GM12878 (cell line): ENCODE measurements around the gene MRTFB. TPM values are rescaled to one million over a fixed set of nuclear protein-coding genes. Genes with fewer than 3 reads are reported as not detected.

Source experiments
- ATAC-seq: fragments of 200-7000 bp; cut with Tn5 transposase; 3 replicates; pipeline ENCODE4 v1.9.1; 2020; ENCODE audit warnings: mild to moderate bottlenecking, moderate library complexity
- BruUV-seq: library from RNA; stranded (reverse); fragments of 400-500 nt; replicated peaks from 2 replicates; lab custom pipeline; 2021; lab: Mats Ljungman, UMichigan
- CTCF ChIA-PET: fragments of 300-600 bp; sonication (Branson Sonifier 250); formaldehyde crosslinking; extraction: SDS; loops from one replicate; lab custom pipeline; 2021; ENCODE audit warnings: inconsistent platforms; lab: Yijun Ruan, JAX
- POLR2A ChIA-PET: fragments of 350-600 bp; formaldehyde crosslinking; extraction: SDS; loops from one replicate; lab custom pipeline; 2021; ENCODE audit warnings: inconsistent platforms; lab: Charles Lee
- RAD21 ChIA-PET: fragments of 300-600 bp; sonication (Branson Sonifier 250); formaldehyde crosslinking; loops from one replicate; lab custom pipeline; 2023; ENCODE audit warnings: antibody characterized with exemption; ENCODE audit not compliant: unreplicated experiment; lab: Charles Lee
- SMC1A ChIA-PET: fragments of 300-600 bp; sonication (Branson Sonifier 250); formaldehyde crosslinking; loops from one replicate; lab custom pipeline; 2023; ENCODE audit not compliant: unreplicated experiment, uncharacterized antibody; lab: Charles Lee
- DNase-seq: peaks from one replicate; pipeline ENCODE4 v3.0.0-alpha.2; 2011; ENCODE audit warnings: low read depth, low spot score
- FAIRE-seq: peaks from 3 replicates; lab custom pipeline; 2011; peaks lifted over from hg19 to GRCh38; lab: Jason Lieb, UNC
- H2AFZ ChIP-seq: 2 replicates; pipeline ENCODE4 v1.6.0; 2011; ENCODE audit warnings: low read depth, low read length, control low read depth; ENCODE audit not compliant: control insufficient read depth
- H3K27ac ChIP-seq: 2 replicates; pipeline ENCODE4 v1.5.1; 2011; ENCODE audit warnings: control low read depth; ENCODE audit not compliant: control insufficient read depth, insufficient read depth
- H3K27me3 ChIP-seq, 2 experiments: replicated peaks in 1 of 2; 2 replicates each; pipeline versions ENCODE4 v1.6.0 to v1.6.1; 2011; ENCODE audit warnings: low read length in 1 of 2; ENCODE audit not compliant: control insufficient read depth in 2 of 2, insufficient read depth in 2 of 2
- H3K36me3 ChIP-seq, 2 experiments: 2 replicates each; pipeline ENCODE4 v1.5.1; 2011; ENCODE audit warnings: low read length in 1 of 2; ENCODE audit not compliant: control insufficient read depth in 2 of 2, insufficient read depth in 2 of 2
- H3K4me1 ChIP-seq: 2 replicates; pipeline ENCODE4 v1.6.1; 2011; ENCODE audit warnings: mild to moderate bottlenecking, low read length, moderate library complexity, mixed read lengths; ENCODE audit not compliant: control insufficient read depth, insufficient read depth
- H3K4me2 ChIP-seq: 2 replicates; pipeline ENCODE4 v1.6.0; 2011; ENCODE audit warnings: control low read depth; ENCODE audit not compliant: control insufficient read depth, insufficient read depth
- H3K4me3 ChIP-seq: fragments of 200-600 bp; sonication (generic); 2 replicates; pipeline ENCODE4 v1.5.1; 2016
- H3K79me2 ChIP-seq: 2 replicates; pipeline ENCODE4 v1.6.0; 2011; ENCODE audit warnings: low read length; ENCODE audit not compliant: control insufficient read depth, insufficient read depth
- H3K9ac ChIP-seq: 2 replicates; pipeline ENCODE4 v1.8.0; 2011; ENCODE audit warnings: low read length, control low read depth, mixed read lengths; ENCODE audit not compliant: control insufficient read depth, insufficient read depth
- H3K9me3 ChIP-seq: replicated peaks from 3 replicates; pipeline ENCODE4 v1.5.1; 2011; ENCODE audit warnings: mild to moderate bottlenecking, low read length; ENCODE audit not compliant: control insufficient read depth, insufficient read depth
- H4K20me1 ChIP-seq: 2 replicates; pipeline ENCODE4 v1.6.0; 2011; ENCODE audit not compliant: control insufficient read depth, insufficient read depth
- ESRRA ChIP-seq: IDR thresholded peaks from 2 replicates; pipeline ENCODE4 v1.6.1; 2012; ENCODE audit warnings: mild to moderate bottlenecking, low read length, improper control_type of control experiment
- EZH2 ChIP-seq: IDR thresholded peaks from 2 replicates; pipeline ENCODE4 v1.6.1; 2012; ENCODE audit warnings: low read depth, mild to moderate bottlenecking, control low read depth, inconsistent platforms, low read length, borderline replicate concordance; ENCODE audit not compliant: control insufficient read depth
- GATAD2B ChIP-seq: fragments of 450-650 bp; conservative IDR thresholded peaks from 2 replicates; pipeline ENCODE4 v1.6.1; 2017; ENCODE audit warnings: low read depth, mild to moderate bottlenecking, moderate library complexity
- IKZF2 ChIP-seq, 2 experiments: fragments of 450-650 bp; IDR thresholded peaks; 2 replicates each; pipeline ENCODE4 v1.6.1; 2017; ENCODE audit warnings: mild to moderate bottlenecking in 2 of 2, moderate library complexity in 2 of 2
- IRF3 ChIP-seq: fragments of 450-650 bp; IDR thresholded peaks from 2 replicates; pipeline ENCODE4 v1.6.1; 2014; ENCODE audit warnings: mild to moderate bottlenecking
- NFIC ChIP-seq: IDR thresholded peaks from 2 replicates; pipeline ENCODE4 v1.6.1; 2012; ENCODE audit warnings: low read depth, mild to moderate bottlenecking, inconsistent platforms, low read length, moderate library complexity
- NRF1 ChIP-seq: conservative IDR thresholded peaks from 2 replicates; pipeline ENCODE4 v1.6.1; 2011; ENCODE audit warnings: mild to moderate bottlenecking, low read depth, low read length, improper control_type of control experiment
- RAD21 ChIP-seq: IDR thresholded peaks from 2 replicates; pipeline ENCODE4 v1.6.1; 2011; ENCODE audit warnings: mild to moderate bottlenecking, low read depth, low read length, moderate library complexity; ENCODE audit not compliant: insufficient read depth
- SIX5 ChIP-seq: IDR thresholded peaks from 2 replicates; pipeline ENCODE4 v1.6.1; 2011; ENCODE audit warnings: mild to moderate bottlenecking, low read depth, low read length, moderate library complexity; ENCODE audit not compliant: severe bottlenecking
- SMARCA5 ChIP-seq: fragments of 450-650 bp; IDR thresholded peaks from 2 replicates; pipeline ENCODE4 v1.6.1; 2017; ENCODE audit warnings: mild to moderate bottlenecking
- SREBF2 ChIP-seq: IDR thresholded peaks from 2 replicates; pipeline ENCODE4 v1.6.1; 2012; ENCODE audit warnings: mild to moderate bottlenecking, low read length
- TCF7 ChIP-seq: IDR thresholded peaks from 2 replicates; pipeline ENCODE4 v1.6.1; 2014; ENCODE audit warnings: antibody characterized with exemption, borderline replicate concordance
- ZSCAN29 ChIP-seq: fragments of 450-650 bp; IDR thresholded peaks from 2 replicates; pipeline ENCODE4 v1.6.1; 2017; ENCODE audit warnings: mild to moderate bottlenecking, moderate library complexity
- WGBS: methylation state at CpG from one replicate; pipeline ENCODE4 v1.1.6; 2016; ENCODE audit warnings: low lambda C conversion rate; ENCODE audit not compliant: insufficient replicate concordance, insufficient coverage; ENCODE audit errors: missing lambda C conversion rate; 5-methylcytosine and 5-hydroxymethylcytosine counted together
- in situ Hi-C: fragments of 300-500 bp; cut with MboI; formaldehyde crosslinking; loops from 9 replicates; pipeline ENCODE4 v1.14.3; 2018; ENCODE audit warnings: mixed read lengths
- intact Hi-C: fragments of 100-400 bp; cut with micrococcal nuclease; formaldehyde crosslinking; loops from one replicate; pipeline ENCODE4 v1.14.2; 2022; ENCODE audit not compliant: unreplicated experiment
- polyA plus RNA-seq, 11 experiments: library from polyadenylated mRNA; depleted of rRNA in 4 of 11; unstranded in 6 of 11; stranded (reverse) in 5 of 11; fragments of >200 nt; fragmentation: Nextera tagmentation in 4 of 11; fragmentation: Illumina TruSeq in 1 of 11; extraction: Ambion mirVana in 4 of 11; extraction: Trizol in 1 of 11; gene quantifications; 1 replicate in 1 of 11; 2 replicates in 10 of 11; pipeline versions ENCODE4 v1.2.1 to v1.2.3, GENCODE V29; 2011 to 2016; ENCODE audit warnings: inconsistent platforms in 2 of 11, missing spikeins in 2 of 11, low read depth in 1 of 11
- total RNA-seq, 4 experiments: library from RNA; depleted of rRNA in 3 of 4; stranded (reverse); fragments of >200 nt in 3 of 4; fragmentation: Illumina TruSeq in 1 of 4; extraction: Trizol in 1 of 4; gene quantifications; 2 replicates each; pipeline versions ENCODE4 v1.2.1 to v1.2.3, GENCODE V29; 2013 to 2021
- TF ChIP-seq, protein P1 (sequence below): fragments of 450-650 bp; IDR thresholded peaks from 2 replicates; pipeline ENCODE4 v1.6.1; 2016; ENCODE audit warnings: mild to moderate bottlenecking

MRTFB gene
- total and polyA plus RNA-seq, 10 of the 15 experiments (the other 5 are each of a cell fraction or from before 2014, with no cell fraction given): 2.1 to 14.3 (median 8.0) TPM

- TF ChIP-seq ESRRA (no peak), SREBF2 (no peak), GATAD2B (no peak), RAD21 (no peak), NRF1 (no peak), SMARCA5 (no peak), TCF7 (no peak)
- H4K20me1 ChIP-seq: no peaks in the 10 kb centered on the region
- RAD21 ChIA-PET: no interaction called here
- 100% methylated on average over 3 of the region's 3 CpGs for WGBS
- H3K27ac ChIP-seq: no peak overlapping the region
- no TSS peak for BruUV-seq
- DNase-seq (no peak), ATAC-seq (no peak), FAIRE-seq (no peak)
- H3K79me2 ChIP-seq: no peaks in the 10 kb centered on the region
- CTCF ChIA-PET: interaction anchor here (1.0 kb wide), 1 partner anchor 74 kb away, joined by 3 read pairs; no protein-coding TSS in a partner anchor
- no peak overlapping the region for H3K4me3 ChIP-seq
- SMC1A ChIA-PET: interaction anchor here (0.6 kb wide), 1 partner anchor 10 kb away, joined by 4 read pairs; no protein-coding TSS in a partner anchor
- in situ Hi-C loops: no loop called here
- H3K36me3 ChIP-seq: no peaks in the 10 kb centered on the region
- H3K27me3 ChIP-seq: no peaks in the 10 kb centered on the region
- H2AFZ ChIP-seq: no peak overlapping the region
- POLR2A ChIA-PET: no interaction called here
- no peak overlapping the region for H3K4me2 ChIP-seq
- no peak overlapping the region for H3K9ac ChIP-seq
- intact Hi-C loops: no loop called here
- no peaks in the 10 kb centered on the region for H3K9me3 ChIP-seq
- H3K4me1 ChIP-seq: 0 out of 2 replicates have a peak, but pooled peaks cover 3% of the 10 kb centered on the region
These were observed 104.0 kb downstream of the MRTFB start for GRCh38 chr16:14175086-14175485.

DNA sequence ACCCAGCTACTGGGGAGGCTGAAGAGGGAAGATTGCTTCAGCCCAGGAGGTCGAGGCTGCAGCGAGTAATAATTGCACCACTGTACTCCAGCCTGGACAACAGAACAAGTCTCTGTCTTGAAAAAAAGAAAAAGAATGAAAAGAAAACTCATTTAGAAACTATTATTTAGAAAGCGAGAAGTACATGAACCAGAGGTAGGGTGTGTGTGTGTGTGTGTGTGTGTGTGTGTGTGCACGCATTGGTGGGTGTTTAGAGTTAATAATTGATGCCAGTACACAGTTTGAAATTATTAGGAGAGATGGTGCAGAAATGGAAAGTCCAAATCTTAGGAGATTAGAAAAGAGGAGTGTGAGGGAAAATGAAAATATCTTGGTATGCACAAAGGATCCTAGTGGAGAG lies 106.6 kb downstream of the MRTFB start:
- ChIA-PET SMC1A (interaction anchor here (0.6 to 2.1 kb wide), 2 partner anchors 20 to 76 kb away, joined by 3 to 7 read pairs; no protein-coding TSS in a partner anchor), POLR2A (no interaction called here), RAD21 (no interaction called here), CTCF (interaction anchor here (1.0 kb wide), 1 partner anchor 10 kb away, joined by 3 read pairs; no protein-coding TSS in a partner anchor)
- no peak overlapping the region for H3K9ac ChIP-seq
- FAIRE-seq: peak; percentile 31
- ATAC-seq: peak; percentile 85
- H3K36me3 ChIP-seq: no peaks in the 10 kb centered on the region
- H3K27ac ChIP-seq: no peak overlapping the region
- H2AFZ ChIP-seq: no peak overlapping the region
- H3K4me2 ChIP-seq: no peak overlapping the region
- 23% methylated on average over 4 of the region's 4 CpGs for WGBS
- no peaks in the 10 kb centered on the region for H3K27me3 ChIP-seq
- no peak for DNase-seq
- H3K4me3 ChIP-seq: no peak overlapping the region
- no peaks in the 10 kb centered on the region for H3K9me3 ChIP-seq
- 0 out of 2 replicates have a peak, but pooled peaks cover 3% of the 10 kb centered on the region for H3K4me1 ChIP-seq
- no TSS peak for BruUV-seq
- H4K20me1 ChIP-seq: no peaks in the 10 kb centered on the region
- H3K79me2 ChIP-seq: no peaks in the 10 kb centered on the region
- intact Hi-C loops (no loop called here), in situ Hi-C loops (no loop called here)
- no peak for TF ChIP-seq ZSCAN29
- TF ChIP-seq, protein P1, sequence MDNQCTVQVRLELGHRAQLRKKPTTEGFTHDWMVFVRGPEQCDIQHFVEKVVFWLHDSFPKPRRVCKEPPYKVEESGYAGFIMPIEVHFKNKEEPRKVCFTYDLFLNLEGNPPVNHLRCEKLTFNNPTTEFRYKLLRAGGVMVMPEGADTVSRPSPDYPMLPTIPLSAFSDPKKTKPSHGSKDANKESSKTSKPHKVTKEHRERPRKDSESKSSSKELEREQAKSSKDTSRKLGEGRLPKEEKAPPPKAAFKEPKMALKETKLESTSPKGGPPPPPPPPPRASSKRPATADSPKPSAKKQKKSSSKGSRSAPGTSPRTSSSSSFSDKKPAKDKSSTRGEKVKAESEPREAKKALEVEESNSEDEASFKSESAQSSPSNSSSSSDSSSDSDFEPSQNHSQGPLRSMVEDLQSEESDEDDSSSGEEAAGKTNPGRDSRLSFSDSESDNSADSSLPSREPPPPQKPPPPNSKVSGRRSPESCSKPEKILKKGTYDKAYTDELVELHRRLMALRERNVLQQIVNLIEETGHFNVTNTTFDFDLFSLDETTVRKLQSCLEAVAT: peak; percentile 64; the same call in 1 of the 2 replicates
- TF ChIP-seq IKZF2 (IDR thresholded peaks at IDR 0.05): peak; percentile 54 to 85; a peak in 3 of 4 replicates
- no peak for TF ChIP-seq EZH2
- TF ChIP-seq NFIC: no peak
- no peak for TF ChIP-seq IRF3
- TF ChIP-seq SIX5: no peak
